WERI-Rb-1 (cell line): ENCODE results near the gene SHISAL1.

Experiments used
- DNase-seq: peaks from one replicate; pipeline ENCODE4 v3.0.0-alpha.2; 2020
- H3K27ac ChIP-seq: fragments of 250-450 bp; sonication (Bioruptor Pico); 2 replicates; pipeline ENCODE4 v1.5.1; 2020; ENCODE audit warnings: mild to moderate bottlenecking, moderate library complexity
- H3K27me3 ChIP-seq: fragments of 250-450 bp; sonication (Bioruptor Pico); 2 replicates; pipeline ENCODE4 v1.5.1; 2021; ENCODE audit warnings: mild to moderate bottlenecking, low read depth, moderate library complexity; ENCODE audit not compliant: insufficient read depth, severe bottlenecking
- H3K36me3 ChIP-seq: fragments of 250-450 bp; sonication (Bioruptor Pico); 2 replicates; pipeline ENCODE4 v1.5.1; 2020; ENCODE audit warnings: mild to moderate bottlenecking, moderate library complexity
- H3K4me3 ChIP-seq: 2 replicates; pipeline ENCODE4 v1.5.1; 2011; ENCODE audit warnings: low read depth, mild to moderate bottlenecking, control low read depth, low read length
- H3K9me3 ChIP-seq: fragments of 250-450 bp; sonication (Bioruptor Pico); 2 replicates; pipeline ENCODE4 v1.5.1; 2021; ENCODE audit warnings: mild to moderate bottlenecking, moderate library complexity; ENCODE audit not compliant: severe bottlenecking
- TF ChIP-seq, protein P1 (sequence below): IDR thresholded peaks from 2 replicates; pipeline ENCODE4 v1.5.1; 2011; ENCODE audit warnings: low read depth, mild to moderate bottlenecking, control low read depth, inconsistent platforms, low read length

SHISAL1 gene

DNA sequence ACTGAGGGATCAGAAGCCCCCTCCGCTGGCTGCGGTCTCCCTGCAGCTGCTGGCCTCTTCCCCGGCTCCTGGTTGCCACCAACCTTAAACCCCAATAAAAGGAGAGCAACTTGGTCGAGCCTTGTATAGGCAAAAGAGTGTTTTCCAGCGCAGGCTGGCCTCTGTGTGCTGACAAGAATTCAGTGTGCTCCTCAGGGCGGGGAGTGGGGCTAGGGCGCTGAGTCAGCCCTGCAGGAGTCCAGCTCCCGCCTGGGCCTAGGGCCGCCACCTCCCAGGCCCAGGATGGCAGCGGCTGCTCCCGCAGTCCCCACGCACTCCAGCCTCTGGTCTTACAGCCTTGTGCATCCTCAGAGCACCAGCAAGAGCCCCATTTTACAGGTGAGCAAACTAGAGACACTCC lies at the start of gene SHISAL1:
Gene SHISAL1 (minus strand): TSS at position 186 of the 400 bp plus-strand sequence. CDS start 12,006 bp downstream, outside the sequence.
- DNase-seq: no peak
- TF ChIP-seq, protein P1, sequence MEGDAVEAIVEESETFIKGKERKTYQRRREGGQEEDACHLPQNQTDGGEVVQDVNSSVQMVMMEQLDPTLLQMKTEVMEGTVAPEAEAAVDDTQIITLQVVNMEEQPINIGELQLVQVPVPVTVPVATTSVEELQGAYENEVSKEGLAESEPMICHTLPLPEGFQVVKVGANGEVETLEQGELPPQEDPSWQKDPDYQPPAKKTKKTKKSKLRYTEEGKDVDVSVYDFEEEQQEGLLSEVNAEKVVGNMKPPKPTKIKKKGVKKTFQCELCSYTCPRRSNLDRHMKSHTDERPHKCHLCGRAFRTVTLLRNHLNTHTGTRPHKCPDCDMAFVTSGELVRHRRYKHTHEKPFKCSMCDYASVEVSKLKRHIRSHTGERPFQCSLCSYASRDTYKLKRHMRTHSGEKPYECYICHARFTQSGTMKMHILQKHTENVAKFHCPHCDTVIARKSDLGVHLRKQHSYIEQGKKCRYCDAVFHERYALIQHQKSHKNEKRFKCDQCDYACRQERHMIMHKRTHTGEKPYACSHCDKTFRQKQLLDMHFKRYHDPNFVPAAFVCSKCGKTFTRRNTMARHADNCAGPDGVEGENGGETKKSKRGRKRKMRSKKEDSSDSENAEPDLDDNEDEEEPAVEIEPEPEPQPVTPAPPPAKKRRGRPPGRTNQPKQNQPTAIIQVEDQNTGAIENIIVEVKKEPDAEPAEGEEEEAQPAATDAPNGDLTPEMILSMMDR: no peak
- Histone ChIP-seq H3K27ac (no peak within 1 kb of the TSS), H3K9me3 (no peaks in the 10 kb centered on the region), H3K4me3 (no peak within 1 kb of the TSS), H3K36me3 (no peaks in the 10 kb centered on the region), H3K27me3 (no peaks in the 10 kb centered on the region)

DNA sequence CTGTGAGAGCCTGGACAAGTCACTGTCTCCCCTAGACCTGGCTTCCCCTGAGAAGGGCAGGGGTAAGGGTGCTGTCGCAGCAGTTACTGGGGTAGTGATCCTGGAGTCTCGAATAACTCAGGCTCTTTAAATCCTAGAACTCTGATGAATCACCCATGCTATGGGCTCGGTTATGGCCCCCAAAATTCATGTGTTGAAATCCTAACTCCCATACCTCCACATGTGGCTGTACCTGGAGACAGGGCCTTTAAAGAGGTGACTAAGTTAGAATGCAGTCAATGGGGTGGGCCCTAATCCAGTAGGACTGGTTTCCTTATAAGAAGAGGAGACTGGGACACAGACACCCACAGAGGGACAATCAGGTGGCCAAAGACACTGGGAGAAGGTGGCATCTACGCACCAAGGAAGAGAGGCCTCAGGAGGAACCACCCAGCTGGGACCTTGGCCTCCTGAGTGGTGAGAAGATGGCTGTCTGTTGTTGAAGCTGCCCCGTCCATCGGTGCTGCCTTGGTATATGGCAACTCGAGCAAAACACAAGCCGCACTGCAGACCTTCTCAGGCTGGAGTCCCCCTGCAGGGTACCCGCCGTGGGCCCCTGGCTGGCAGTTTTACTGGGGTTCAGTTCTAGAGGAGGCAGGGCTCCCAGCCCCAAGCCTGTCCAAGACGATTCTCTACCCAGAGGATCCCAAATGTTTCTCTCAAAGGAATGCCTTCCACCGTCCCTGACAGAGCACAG lies 48.8 kb upstream of the SHISAL1 start:
- TF ChIP-seq, protein P1: no peak
- no peak for DNase-seq
- Histone ChIP-seq H3K4me3 (no peak overlapping the region), H3K36me3 (no peaks in the 10 kb centered on the region), H3K27ac (no peak overlapping the region), H3K27me3 (no peaks in the 10 kb centered on the region), H3K9me3 (no peaks in the 10 kb centered on the region)

DNA sequence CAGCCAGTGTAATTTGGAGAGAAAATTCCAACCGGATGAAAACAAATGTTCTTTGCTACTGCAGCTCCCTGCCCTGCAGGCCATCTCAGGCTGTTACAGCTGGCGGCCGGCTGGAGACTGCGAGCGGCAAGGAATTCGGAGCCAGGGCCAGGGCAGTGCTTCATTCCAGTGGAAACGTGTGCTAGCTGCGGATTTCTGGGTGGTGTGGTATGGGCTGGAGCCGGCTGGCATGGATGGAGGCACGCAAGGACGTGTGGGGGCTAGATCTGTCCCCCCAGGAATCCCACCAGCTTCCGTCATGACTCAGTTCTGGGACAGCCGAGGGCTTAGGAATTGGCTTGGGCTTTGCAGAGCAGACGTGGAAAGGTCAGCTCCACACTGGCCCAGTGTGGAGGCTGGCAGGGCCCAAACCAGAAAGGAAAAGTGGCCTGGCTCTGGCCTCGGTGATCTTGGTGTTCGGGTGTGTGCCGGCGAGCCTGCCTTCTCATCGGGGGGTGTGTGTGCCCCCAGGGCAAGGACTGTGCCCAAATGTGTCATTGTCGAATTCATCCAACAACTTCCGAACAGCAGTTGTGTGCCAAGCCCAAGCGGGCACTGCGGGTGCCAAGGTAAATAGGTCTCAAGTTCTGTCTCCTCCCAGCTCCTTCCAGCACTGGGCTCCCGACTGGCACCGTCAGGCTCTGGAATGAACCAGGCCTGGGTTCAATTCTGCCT lies 48.1 kb upstream of the SHISAL1 start:
- H3K4me3 ChIP-seq: no peak overlapping the region
- no peak for DNase-seq
- TF ChIP-seq, protein P1: no peak
- H3K36me3 ChIP-seq: no peaks in the 10 kb centered on the region
- H3K27ac ChIP-seq: no peak overlapping the region
- H3K9me3 ChIP-seq: no peaks in the 10 kb centered on the region
- no peaks in the 10 kb centered on the region for H3K27me3 ChIP-seq

DNA sequence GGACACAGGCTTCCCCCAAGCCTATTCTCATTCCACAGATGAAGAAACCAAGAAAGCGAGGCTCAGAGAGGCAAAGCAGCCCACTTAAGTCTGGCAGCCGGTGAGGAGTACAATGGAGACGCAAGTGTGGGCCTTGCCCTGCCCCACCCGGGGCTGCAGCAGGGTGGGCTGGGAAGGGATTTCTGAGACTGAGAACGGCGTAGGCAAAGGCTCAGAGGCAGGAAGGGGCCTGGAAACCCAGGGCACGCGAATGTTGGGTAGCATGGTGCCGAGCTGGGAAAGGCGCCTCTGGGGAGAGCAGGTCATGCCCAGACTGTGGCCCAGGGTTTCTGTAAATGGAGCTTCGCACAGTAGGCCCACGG lies 47.5 kb upstream of the SHISAL1 start:
- no peak for DNase-seq
- TF ChIP-seq, protein P1: no peak
- Histone ChIP-seq H3K36me3 (no peaks in the 10 kb centered on the region), H3K9me3 (no peaks in the 10 kb centered on the region), H3K27me3 (no peaks in the 10 kb centered on the region), H3K4me3 (no peak overlapping the region), H3K27ac (no peak overlapping the region)

DNA sequence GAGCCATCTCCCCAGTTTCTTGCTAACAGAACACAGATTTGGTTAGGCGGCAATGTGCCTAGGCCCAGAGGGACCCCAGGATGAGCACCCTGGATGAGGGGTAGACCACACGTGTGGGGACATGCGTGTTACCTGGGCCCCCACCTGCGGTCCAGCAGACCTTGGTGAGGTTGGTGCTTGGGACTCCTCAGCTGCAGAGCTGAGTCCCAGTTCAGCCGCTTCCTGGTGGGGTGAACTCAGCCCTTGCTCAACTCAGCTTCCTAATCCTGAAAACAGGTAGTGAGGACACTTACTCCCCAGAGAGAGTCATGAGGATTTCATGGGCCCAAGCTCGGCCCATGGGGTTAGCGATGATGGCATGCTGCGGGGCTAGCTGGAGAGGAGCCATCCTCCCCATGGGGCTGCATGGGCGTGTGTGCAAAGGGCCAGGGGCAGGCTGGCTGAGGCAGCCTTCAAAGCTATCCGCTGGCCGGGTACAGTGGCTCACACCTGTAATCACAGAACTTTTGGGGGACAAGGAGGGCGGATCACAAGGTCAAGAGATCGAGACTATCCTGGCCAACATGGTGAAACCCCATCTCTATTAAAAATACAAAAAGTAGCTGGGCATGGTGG lies 46.9 kb upstream of the SHISAL1 start:
- TF ChIP-seq, protein P1: no peak
- no peak for DNase-seq
- Histone ChIP-seq H3K36me3 (no peaks in the 10 kb centered on the region), H3K27me3 (no peaks in the 10 kb centered on the region), H3K4me3 (no peak overlapping the region), H3K9me3 (no peaks in the 10 kb centered on the region), H3K27ac (no peak overlapping the region)
